HG02943 (cell line): ENCODE results near the gene C3orf62.

Experiments used
- ATAC-seq: cut with Tn5 transposase; IDR thresholded peaks from one replicate; pipeline ENCODE4 v1.9.1; 2021; ENCODE audit warnings: mild to moderate bottlenecking, low read depth, moderate library complexity; ENCODE audit not compliant: unreplicated experiment

The C3orf62 gene

GRCh38 chr3:49276475-49277382 lies at the start of gene C3orf62:
C3orf62 (minus strand) TSS chr3:49277232; CDS start chr3:49276872, 360 bp downstream.
- no peak for ATAC-seq

GRCh38 chr3:49324768-49325167 lies 47.7 kb upstream of the C3orf62 start:
- ATAC-seq = no peak

- no peak for ATAC-seq
These were observed 39.8 kb upstream of the C3orf62 start for GRCh38 chr3:49316696-49317457.

GRCh38 chr3:49313896-49314688 lies 37.1 kb upstream of the C3orf62 start:
- ATAC-seq = no peak

- ATAC-seq = no peak
These were observed 34.3 kb upstream of the C3orf62 start for GRCh38 chr3:49311283-49311682.

GRCh38 chr3:49310677-49311076 lies 33.6 kb upstream of the C3orf62 start:
- ATAC-seq = no peak

- no peak for ATAC-seq
These were observed 28.6 kb upstream of the C3orf62 start for GRCh38 chr3:49305608-49306007.

- ATAC-seq = no peak
These were observed 25.6 kb upstream of the C3orf62 start for GRCh38 chr3:49302613-49303012.

- no peak for ATAC-seq
These were observed 23.6 kb upstream of the C3orf62 start for GRCh38 chr3:49300595-49300994.

GRCh38 chr3:49298511-49298910 lies 21.5 kb upstream of the C3orf62 start:
- ATAC-seq = no peak

GRCh38 chr3:49296781-49297411 lies 19.9 kb upstream of the C3orf62 start:
- ATAC-seq = no peak

GRCh38 chr3:49295489-49296058 lies 18.5 kb upstream of the C3orf62 start:
- no peak for ATAC-seq

- ATAC-seq = no peak
These were observed 17.3 kb upstream of the C3orf62 start for GRCh38 chr3:49294343-49294742.

- no peak for ATAC-seq
These were observed 7.0 kb upstream of the C3orf62 start for GRCh38 chr3:49283997-49284396.

GRCh38 chr3:49279376-49279775 lies 2.3 kb upstream of the C3orf62 start:
- no peak for ATAC-seq

- ATAC-seq = no peak
These were observed 1.5 kb upstream of the C3orf62 start for GRCh38 chr3:49278548-49278947.

GRCh38 chr3:49277383-49277775 lies 347 bp upstream of the C3orf62 start:
- no peak for ATAC-seq

- no peak for ATAC-seq
These were observed 3.1 kb downstream of the C3orf62 start for GRCh38 chr3:49273825-49274532.

GRCh38 chr3:49271047-49271446 lies 6.0 kb downstream of the C3orf62 start:
- ATAC-seq = no peak
